RWPE2 (cell line): ENCODE data around the gene SFN.

Source experiments
- ATAC-seq: fragments of 200-7000 bp; cut with Tn5 transposase; 3 replicates; pipeline ENCODE4 v1.9.1; 2021; ENCODE audit warnings: low read depth
- DNase-seq: peaks from one replicate; pipeline ENCODE4 v3.0.0-alpha.2; 2020; ENCODE audit warnings: low spot score
- H3K27ac ChIP-seq: fragments of 450-650 bp; 2 replicates; pipeline ENCODE4 v1.5.1; 2017; ENCODE audit warnings: mild to moderate bottlenecking; ENCODE audit not compliant: poor library complexity, severe bottlenecking
- H3K27me3 ChIP-seq: fragments of 250-450 bp; sonication (Bioruptor Pico); 2 replicates; pipeline ENCODE4 v1.5.1; 2021; ENCODE audit warnings: mild to moderate bottlenecking, moderate library complexity; ENCODE audit not compliant: insufficient read depth, poor library complexity, severe bottlenecking
- H3K36me3 ChIP-seq: fragments of 250-450 bp; sonication (Bioruptor Pico); 2 replicates; pipeline ENCODE4 v1.5.1; 2020; ENCODE audit warnings: low read depth, mild to moderate bottlenecking, moderate library complexity
- H3K4me1 ChIP-seq: fragments of 250-450 bp; sonication (Bioruptor Pico); 2 replicates; pipeline ENCODE4 v1.5.1; 2021; ENCODE audit warnings: mild to moderate bottlenecking, moderate library complexity; ENCODE audit not compliant: insufficient read depth, poor library complexity, severe bottlenecking
- H3K4me3 ChIP-seq: fragments of 250-450 bp; sonication (Bioruptor Pico); 2 replicates; pipeline ENCODE4 v1.5.1; 2021; ENCODE audit warnings: mild to moderate bottlenecking, moderate library complexity; ENCODE audit not compliant: severe bottlenecking
- H3K9me3 ChIP-seq: fragments of 250-450 bp; sonication (Bioruptor Pico); 2 replicates; pipeline ENCODE4 v1.5.1; 2021; ENCODE audit warnings: mild to moderate bottlenecking, moderate library complexity; ENCODE audit not compliant: severe bottlenecking
- TF ChIP-seq, protein P1 (sequence below): fragments of 450-650 bp; IDR thresholded peaks from one replicate; pipeline ENCODE4 v1.5.1; 2017; ENCODE audit warnings: mild to moderate bottlenecking, moderate library complexity; ENCODE audit not compliant: poor library complexity, severe bottlenecking

The SFN gene

DNA sequence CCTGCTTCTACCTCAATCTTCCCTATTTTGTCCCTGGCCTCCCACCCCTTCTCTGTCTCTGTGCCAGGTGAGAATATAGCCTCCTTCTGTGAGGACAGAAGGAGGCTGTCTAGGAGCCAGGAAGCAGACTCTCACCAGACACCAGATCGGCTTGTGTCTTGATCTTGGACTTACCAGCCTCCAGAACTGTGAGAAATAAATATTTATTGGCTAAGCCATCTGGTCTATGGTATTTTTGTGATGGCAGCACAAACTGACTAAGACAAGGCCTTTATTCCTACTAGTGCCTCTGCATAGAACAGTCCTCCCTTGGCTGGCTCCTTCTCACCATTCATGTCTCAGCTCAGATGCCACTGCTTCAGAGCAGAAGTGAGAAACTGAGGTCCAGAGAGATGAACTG lies 25.3 kb downstream of the SFN start:
- H3K36me3 ChIP-seq = peaks cover 67% of the 10 kb centered on the region
- no peak for ATAC-seq

DNA sequence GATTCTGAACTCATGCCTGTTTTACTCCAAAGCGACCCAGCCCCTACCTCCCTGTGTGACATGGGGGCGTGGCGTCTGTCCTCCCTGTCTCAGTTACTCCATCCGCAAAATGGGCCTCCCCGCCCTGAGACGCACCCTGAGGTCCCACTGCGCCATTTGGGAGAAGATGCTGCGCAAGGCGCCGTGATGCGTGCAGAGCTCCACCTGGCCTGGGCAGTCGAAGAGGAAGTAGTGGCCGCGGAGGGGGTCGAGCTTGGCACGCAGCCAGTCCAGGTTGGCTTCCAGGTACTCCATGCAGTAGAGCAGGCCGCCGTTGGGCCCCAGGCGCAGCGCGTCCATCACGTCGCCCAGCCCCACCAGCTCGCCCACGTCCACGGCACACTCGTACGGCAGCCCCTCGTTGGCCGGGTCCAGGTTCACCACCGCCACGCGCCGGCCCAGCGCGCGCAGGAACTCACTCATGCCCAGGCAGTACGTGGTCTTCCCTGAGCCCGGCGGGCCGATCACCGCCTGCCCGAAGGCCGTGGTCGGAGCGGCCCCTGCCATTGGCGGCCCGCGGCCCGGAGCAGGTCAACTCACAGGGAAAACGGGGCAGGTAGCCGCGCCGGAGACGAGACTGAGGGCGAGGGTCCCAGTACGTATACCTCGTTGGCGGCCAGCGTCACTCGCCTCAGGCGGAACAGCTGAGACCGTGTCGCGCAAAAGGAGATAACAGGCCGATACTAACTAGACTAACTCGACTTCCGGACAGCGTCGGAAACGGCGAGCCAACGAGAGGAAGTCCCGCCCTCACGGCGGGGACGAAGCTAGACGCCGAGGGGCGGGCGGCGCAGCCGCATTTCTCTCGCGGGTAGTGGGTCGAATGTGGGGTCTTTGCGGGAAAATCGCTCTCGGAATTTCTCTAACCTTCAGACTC lies 26.9 kb downstream of the SFN start, which contains the start of gene GPN2:
TSS of gene GPN2 (minus strand) at position 733 of the 916 bp plus-strand sequence. CDS start at position 546, 187 bp downstream.
- no peaks in the 10 kb centered on the region for H3K9me3 ChIP-seq
- peak; percentile 73 for DNase-seq

More for the DNA sequence above, 25.3 kb downstream of the SFN start:
- Histone ChIP-seq H3K27me3 (no peaks in the 10 kb centered on the region), H3K9me3 (no peaks in the 10 kb centered on the region), H3K4me3 (no peak overlapping the region), H3K27ac (peak overlapping the region; percentile 64), H3K4me1 (no peaks in the 10 kb centered on the region)
- no peak for DNase-seq
- TF ChIP-seq, protein P1, sequence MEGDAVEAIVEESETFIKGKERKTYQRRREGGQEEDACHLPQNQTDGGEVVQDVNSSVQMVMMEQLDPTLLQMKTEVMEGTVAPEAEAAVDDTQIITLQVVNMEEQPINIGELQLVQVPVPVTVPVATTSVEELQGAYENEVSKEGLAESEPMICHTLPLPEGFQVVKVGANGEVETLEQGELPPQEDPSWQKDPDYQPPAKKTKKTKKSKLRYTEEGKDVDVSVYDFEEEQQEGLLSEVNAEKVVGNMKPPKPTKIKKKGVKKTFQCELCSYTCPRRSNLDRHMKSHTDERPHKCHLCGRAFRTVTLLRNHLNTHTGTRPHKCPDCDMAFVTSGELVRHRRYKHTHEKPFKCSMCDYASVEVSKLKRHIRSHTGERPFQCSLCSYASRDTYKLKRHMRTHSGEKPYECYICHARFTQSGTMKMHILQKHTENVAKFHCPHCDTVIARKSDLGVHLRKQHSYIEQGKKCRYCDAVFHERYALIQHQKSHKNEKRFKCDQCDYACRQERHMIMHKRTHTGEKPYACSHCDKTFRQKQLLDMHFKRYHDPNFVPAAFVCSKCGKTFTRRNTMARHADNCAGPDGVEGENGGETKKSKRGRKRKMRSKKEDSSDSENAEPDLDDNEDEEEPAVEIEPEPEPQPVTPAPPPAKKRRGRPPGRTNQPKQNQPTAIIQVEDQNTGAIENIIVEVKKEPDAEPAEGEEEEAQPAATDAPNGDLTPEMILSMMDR = no peak

DNA sequence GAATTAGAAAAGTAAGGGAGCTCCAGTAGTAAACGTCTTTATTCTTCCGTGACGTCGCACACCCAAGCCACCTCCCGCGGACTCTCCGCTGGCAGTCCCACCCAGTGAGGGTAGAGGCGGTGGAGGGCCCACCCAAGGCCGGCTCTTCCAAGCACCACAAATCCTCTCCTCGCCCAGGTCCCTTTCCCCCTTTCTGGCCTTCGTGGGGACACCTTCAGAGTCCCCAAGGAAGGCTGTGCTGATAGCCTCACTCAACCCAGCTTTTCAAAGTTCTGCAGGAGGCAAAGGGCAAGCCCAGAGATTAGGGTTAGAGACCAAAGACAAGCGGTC lies 27.5 kb downstream of the SFN start:
- Histone ChIP-seq H3K36me3 (peaks cover 66% of the 10 kb centered on the region), H3K27me3 (no peaks in the 10 kb centered on the region), H3K9me3 (no peaks in the 10 kb centered on the region), H3K4me1 (peaks cover 16% of the 10 kb centered on the region), H3K27ac (peak overlapping the region; percentile 64), H3K4me3 (peak overlapping the region; percentile 70)
- DNase-seq (no peak), ATAC-seq (peak; percentile 13; the same call in 2 of the 3 replicates)
- TF ChIP-seq, protein P1 = no peak

More for the DNA sequence above, 26.9 kb downstream of the SFN start, which contains the start of gene GPN2:
- Histone ChIP-seq H3K4me1 (peaks cover 12% of the 10 kb centered on the region), H3K4me3 (peak within 1 kb of the TSS; percentile 70), H3K27me3 (no peaks in the 10 kb centered on the region), H3K36me3 (peaks cover 66% of the 10 kb centered on the region), H3K27ac (peak within 1 kb of the TSS; percentile 64)
- ATAC-seq = peak; percentile 83
- TF ChIP-seq, protein P1 = no peak

- peak overlapping the region; percentile 82 for H3K27ac ChIP-seq
- peaks cover 49% of the 10 kb centered on the region for H3K36me3 ChIP-seq
- no peak overlapping the region for H3K4me3 ChIP-seq
- no peaks in the 10 kb centered on the region for H3K9me3 ChIP-seq
- H3K27me3 ChIP-seq = no peaks in the 10 kb centered on the region
- DNase-seq = peak; percentile 76
- TF ChIP-seq, protein P1 = no peak
- ATAC-seq = peak; percentile 53
- peaks cover 20% of the 10 kb centered on the region for H3K4me1 ChIP-seq
Measured at GRCh38 chr1:26894263-26894662, 31.3 kb downstream of the SFN start.

DNA sequence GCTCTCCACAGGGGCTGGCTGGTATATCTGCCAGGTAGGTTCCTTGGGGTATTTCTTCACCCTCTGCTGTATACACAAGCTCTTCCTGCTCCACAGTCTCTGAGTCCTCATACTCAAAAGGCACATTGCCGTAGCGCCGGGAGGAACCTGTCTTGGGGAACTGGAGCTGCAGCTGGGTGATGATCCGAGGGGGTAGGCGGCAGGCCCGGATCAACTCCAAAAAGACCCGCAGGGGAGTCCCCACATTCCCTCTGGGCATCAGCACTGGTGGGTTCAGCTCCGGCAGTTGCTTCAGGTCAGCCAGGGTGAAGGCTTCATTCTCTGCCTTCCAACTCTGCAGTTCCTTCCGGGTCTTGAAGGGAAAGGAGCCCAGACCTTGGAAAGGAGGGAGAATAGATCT lies 34.4 kb downstream of the SFN start:
- Histone ChIP-seq H3K27ac (no peak overlapping the region), H3K27me3 (no peaks in the 10 kb centered on the region), H3K4me3 (no peak overlapping the region), H3K9me3 (no peaks in the 10 kb centered on the region), H3K4me1 (peaks cover 23% of the 10 kb centered on the region), H3K36me3 (peaks cover 41% of the 10 kb centered on the region)
- TF ChIP-seq, protein P1 = no peak
- DNase-seq = no peak
- ATAC-seq = no peak
